Astrocyte of the cerebellum (primary cell): ENCODE data around the gene APLP2.

Experiments
- DNase-seq: peaks from one replicate; pipeline ENCODE4 v3.0.0-alpha.2; 2011; ENCODE audit warnings: low read depth
- H3K4me3 ChIP-seq: 2 replicates; pipeline ENCODE4 v1.5.1; 2011; ENCODE audit warnings: mild to moderate bottlenecking, low read depth, low read length, moderate library complexity
- CTCF ChIP-seq: IDR thresholded peaks from 2 replicates; pipeline ENCODE4 v1.5.1; 2012; ENCODE audit warnings: low read length, low read depth, moderate library complexity, mild to moderate bottlenecking; ENCODE audit errors: missing control alignments
- in situ Hi-C: cut with HindIII; loops from 2 replicates; pipeline ENCODE4 v1.10.0; 2017; ENCODE audit warnings: low sequenced_read_pairs

The APLP2 gene

GRCh38 chr11:130125638-130126037, 55.9 kb downstream of the APLP2 start:
- no peak for DNase-seq
- in situ Hi-C loops, result no loop called here
- TF ChIP-seq CTCF, result no peak
- H3K4me3 ChIP-seq, result no peak overlapping the region

- no peak for DNase-seq
- in situ Hi-C loops, result no loop called here
- no peak overlapping the region for H3K4me3 ChIP-seq
- TF ChIP-seq CTCF, result no peak
Measured at GRCh38 chr11:130126516-130126915, 56.8 kb downstream of the APLP2 start.

GRCh38 chr11:130127509-130127908, 57.8 kb downstream of the APLP2 start:
- no peak overlapping the region for H3K4me3 ChIP-seq
- no peak for TF ChIP-seq CTCF
- no peak for DNase-seq
- in situ Hi-C loops, result no loop called here

- DNase-seq, result no peak
- TF ChIP-seq CTCF, result no peak
- in situ Hi-C loops, result no loop called here
- no peak overlapping the region for H3K4me3 ChIP-seq
Measured at GRCh38 chr11:130128626-130129025, 58.9 kb downstream of the APLP2 start.

GRCh38 chr11:130129922-130130321, 60.2 kb downstream of the APLP2 start:
- no peak overlapping the region for H3K4me3 ChIP-seq
- in situ Hi-C loops, result no loop called here
- no peak for DNase-seq
- no peak for TF ChIP-seq CTCF

- DNase-seq, result peak; percentile 50
- peak; percentile 86 for TF ChIP-seq CTCF
- in situ Hi-C loops, result no loop called here
- no peak overlapping the region for H3K4me3 ChIP-seq
Measured at GRCh38 chr11:130131961-130132850, 62.5 kb downstream of the APLP2 start.
